GM18868 (cell line): ENCODE measurements around the gene HSPA14.
"Not testable (repeated sequence)": the region's sequence is repeated elsewhere in the genome, so short reads cannot be mapped to it uniquely, and the experiment has no call there.

Experiments
- ATAC-seq: cut with Tn5 transposase; IDR thresholded peaks from one replicate; pipeline ENCODE4 v1.9.1; 2021; ENCODE audit warnings: mild to moderate bottlenecking, moderate library complexity; ENCODE audit not compliant: unreplicated experiment

HSPA14 gene, protein sequence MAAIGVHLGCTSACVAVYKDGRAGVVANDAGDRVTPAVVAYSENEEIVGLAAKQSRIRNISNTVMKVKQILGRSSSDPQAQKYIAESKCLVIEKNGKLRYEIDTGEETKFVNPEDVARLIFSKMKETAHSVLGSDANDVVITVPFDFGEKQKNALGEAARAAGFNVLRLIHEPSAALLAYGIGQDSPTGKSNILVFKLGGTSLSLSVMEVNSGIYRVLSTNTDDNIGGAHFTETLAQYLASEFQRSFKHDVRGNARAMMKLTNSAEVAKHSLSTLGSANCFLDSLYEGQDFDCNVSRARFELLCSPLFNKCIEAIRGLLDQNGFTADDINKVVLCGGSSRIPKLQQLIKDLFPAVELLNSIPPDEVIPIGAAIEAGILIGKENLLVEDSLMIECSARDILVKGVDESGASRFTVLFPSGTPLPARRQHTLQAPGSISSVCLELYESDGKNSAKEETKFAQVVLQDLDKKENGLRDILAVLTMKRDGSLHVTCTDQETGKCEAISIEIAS

DNA sequence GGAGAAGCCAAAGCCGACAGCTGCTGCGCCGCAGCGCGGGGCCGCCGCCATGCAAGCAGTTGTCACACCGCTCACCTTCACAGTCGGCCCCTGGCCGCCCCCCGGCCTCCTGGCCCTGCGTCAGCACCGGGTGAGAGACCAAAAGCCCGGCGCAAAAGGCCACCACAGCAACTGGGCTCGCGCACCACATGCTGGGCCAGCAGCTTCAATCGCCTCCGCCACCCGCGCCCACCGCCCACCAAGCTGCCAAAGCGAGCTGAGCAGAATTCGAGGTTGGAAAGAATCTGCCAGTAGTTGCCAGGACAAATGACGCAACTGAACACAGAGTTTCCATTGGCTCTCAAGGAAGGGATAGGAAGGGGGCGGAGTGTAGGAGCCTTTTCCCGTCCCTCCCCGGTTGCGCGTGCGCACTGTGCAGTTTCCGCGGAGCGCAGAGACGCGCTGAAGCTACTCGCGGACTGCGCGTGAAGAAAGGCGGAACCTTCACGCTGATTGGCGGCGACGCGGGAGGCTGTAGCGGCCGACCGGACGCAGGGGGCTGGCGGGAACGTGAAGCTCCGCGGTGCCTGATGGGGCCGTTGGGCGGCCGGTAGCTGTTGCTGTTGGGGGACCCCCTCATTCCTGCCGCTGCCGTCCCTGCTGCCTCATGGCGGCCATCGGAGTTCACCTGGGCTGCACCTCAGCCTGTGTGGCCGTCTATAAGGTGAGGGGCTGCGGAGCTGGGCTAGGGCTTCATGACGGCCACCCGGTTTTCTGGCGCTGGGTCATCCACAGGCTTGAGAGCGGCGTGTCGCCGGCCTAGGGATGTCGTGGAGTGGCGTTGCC lies at the start of gene HSPA14, which contains the start of the genes CDNF and MSANTD7:
Gene HSPA14, plus strand, starts transcription at position 550 of the 825 bp plus-strand sequence. Its CDS starts 97 bp downstream, at position 647.
Gene CDNF, minus strand, starts transcription at position 281 of the 825 bp plus-strand sequence. Its CDS starts 91 bp downstream, at position 190.
Gene MSANTD7, plus strand, starts transcription at position 550 of the 825 bp plus-strand sequence. CDS start 3,979 bp downstream, outside the sequence.
- ATAC-seq: peak; percentile 94

DNA sequence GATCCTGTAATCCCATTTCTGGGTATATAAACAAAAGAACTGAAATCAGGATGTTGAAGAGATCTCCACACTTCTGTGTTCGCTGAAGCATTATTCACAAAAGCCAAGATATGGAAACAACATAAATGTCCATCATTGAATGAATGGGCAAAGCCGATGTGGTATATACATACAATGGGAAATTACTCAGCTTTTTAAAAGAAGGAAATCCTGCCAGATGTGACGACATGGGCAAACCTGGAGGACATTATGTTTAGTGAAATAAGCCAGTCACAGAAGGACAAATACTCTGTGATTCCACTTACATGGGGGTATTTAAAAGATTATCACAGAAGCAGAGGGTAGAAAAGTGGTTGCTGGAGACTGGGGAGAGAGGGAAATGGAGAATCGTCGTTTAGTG lies 39.5 kb upstream of the HSPA14 start:
- no peak for ATAC-seq

DNA sequence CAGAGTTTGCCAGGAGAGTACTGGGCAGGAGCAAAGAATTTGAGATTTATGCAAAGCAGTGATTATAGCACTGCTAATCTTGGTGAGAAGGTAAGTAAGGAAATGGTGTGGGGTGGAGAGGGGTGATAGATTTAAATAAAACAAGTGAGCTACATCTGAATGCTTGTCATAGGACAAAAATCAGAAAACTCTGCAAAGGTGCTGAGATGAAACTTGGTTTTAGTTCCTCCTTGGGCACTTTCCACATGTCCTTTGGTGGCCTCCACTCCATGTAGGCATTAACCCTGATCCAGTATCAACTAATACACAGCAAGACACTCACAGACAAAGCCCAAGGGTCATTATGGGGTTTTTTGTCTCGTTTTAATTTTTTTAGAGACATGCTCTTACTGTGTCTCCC lies 37.7 kb upstream of the HSPA14 start:
- ATAC-seq: no peak

DNA sequence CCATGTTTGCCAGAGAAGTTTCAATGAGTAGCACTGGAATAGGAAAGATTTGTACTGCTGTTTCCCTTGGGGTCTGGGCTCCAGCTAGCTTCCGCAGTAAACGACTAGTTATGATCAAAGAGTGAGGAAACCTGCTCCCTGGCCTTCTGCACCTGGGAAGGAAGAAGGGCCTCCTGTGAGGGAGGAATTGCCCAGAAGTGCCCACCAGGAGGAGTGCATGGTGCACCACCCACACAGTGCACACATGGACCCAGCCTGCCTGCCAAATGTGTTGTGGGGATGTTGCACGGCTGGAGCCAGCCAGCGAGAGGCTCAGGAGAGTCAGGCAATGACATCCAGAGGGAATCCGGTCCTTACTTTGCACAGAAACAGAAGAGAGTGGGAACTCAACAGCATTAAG lies 36.4 kb upstream of the HSPA14 start:
- ATAC-seq: no peak

DNA sequence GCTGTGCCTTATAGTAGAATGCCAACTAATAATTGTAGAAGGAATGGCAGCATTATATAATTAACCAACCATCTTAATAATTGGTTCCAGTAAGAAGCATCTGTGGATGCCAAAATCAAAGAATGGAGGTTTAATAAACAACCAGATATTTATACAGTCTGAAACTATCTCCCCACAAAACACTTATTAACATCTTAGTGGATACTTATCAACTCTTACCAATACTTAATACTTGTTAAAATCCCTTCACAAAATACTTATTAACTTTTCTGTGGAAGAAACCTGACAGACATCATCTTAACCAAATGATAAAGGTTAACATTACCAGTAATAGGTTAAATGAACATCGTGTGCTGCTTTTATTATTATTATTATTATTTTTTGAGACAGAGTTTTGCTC lies 34.3 kb upstream of the HSPA14 start:
- ATAC-seq: no peak

DNA sequence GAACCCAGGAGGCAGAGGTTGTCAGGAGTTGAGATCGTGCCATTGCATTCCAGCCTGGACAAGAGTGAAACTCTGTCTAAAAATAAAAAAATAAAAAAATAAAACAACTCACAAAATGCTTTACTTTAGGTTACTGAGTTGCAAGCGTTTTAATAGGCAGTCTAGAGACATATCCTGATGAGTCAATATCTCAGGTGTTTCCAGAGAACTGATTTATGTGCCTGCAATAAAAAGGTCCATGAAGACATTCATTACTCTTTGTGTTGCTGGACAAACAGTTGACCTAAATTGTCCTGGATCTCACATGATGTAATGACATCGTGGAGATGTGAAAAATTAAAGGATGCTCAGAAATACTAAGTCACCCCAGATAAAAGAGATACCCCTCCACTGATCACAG lies 31.8 kb upstream of the HSPA14 start:
- no peak for ATAC-seq

DNA sequence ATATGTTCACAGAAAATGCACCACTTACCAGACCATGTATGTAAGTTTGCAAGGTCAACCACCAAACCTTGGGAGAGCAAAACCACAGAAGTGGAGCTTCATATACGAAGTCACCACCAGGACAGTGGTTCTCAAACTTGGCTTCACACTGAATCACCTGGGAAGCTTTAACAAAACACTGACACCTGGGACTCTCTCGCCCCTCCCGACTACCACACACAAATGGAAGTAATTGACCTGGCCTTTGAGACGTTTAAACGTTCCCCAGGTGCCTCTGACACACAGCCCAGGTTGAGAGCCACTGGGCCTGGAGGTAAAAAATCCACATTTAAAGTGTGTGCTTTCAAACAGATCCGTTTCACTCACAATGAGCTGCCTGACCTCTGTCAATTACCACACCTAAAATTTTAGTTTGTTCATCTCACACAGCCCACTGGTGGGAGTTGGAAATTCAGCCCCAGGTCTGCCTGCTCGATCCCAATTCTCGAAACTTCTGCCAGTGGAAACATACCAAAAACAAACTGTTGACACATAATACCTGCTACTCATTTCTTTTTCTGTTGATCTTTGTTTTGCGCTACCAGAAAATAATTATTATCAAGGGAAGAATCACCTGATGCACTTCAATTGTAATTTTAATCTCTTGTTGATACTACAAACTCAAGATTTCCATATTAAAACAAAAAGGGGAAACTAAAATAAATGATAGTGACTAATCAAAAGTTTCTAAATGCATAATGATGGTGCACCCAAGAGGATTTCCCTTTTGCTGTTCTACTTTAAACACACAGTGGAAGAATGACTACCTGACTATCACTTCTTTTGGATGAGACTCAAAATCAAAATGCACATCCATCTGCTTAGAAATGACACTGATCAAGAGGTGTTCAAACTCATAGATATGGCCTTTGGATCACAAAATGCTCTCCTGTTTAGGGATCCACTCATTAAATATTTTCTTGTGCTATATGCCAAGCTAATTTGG lies 26.8 kb upstream of the HSPA14 start:
- ATAC-seq: no peak

DNA sequence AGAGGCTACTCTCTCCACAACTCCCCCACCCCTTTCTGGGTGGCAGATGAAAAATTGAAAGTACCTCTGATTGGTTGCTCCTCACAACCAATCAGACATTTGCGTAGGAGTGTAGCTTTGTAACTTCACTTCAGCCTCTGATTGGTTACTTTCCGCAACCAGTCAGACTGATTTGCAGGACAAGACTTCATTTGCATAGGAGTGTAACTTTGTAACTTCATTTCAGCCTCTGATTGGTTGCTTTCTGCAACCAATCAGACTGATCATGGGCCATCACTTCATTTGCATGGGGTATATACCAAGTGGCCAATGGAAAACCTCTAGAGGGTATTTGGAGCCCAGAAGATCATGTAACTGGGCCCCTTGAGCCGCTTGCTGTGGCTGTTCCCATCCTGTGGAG lies 25.8 kb upstream of the HSPA14 start:
- no peak for ATAC-seq

DNA sequence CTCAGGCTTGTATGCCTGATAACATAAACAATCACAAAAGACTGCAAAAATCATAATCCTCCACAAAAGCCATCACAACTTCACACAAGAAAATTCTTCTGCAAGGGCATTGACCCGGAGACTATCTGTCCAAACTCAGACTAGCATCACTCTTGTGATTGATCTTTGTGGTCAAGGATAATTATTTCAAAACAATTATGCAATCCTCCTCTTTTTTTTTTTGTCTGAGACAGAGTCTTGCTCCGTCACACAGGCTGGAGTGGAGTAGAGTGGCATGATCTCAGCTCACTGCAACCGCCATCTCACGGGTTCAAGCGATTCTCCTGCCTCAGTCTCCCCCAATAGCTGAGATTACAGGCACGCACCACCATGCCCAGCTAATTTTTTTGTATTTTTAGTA lies 22.4 kb upstream of the HSPA14 start:
- ATAC-seq: no peak

DNA sequence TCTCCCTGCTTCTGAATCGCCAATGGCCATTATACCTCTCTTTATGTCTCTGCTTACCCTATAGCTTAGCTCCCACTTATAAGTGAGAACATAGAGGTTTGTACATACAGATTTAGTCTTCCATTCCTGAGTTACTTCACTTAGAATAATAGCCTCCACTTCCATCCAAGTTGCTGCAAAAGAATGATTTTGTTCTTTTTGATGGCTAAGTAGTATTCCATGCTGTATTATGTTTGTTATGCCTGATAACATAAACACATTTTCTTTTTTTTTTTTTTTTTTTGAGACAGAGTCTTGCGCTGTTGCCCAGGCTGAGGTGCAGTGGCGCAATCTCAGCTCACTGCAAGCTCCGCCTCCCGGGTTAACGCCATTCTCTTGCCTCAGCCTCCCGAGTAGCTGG lies 21.4 kb upstream of the HSPA14 start:
- ATAC-seq: not testable (repeated sequence)

DNA sequence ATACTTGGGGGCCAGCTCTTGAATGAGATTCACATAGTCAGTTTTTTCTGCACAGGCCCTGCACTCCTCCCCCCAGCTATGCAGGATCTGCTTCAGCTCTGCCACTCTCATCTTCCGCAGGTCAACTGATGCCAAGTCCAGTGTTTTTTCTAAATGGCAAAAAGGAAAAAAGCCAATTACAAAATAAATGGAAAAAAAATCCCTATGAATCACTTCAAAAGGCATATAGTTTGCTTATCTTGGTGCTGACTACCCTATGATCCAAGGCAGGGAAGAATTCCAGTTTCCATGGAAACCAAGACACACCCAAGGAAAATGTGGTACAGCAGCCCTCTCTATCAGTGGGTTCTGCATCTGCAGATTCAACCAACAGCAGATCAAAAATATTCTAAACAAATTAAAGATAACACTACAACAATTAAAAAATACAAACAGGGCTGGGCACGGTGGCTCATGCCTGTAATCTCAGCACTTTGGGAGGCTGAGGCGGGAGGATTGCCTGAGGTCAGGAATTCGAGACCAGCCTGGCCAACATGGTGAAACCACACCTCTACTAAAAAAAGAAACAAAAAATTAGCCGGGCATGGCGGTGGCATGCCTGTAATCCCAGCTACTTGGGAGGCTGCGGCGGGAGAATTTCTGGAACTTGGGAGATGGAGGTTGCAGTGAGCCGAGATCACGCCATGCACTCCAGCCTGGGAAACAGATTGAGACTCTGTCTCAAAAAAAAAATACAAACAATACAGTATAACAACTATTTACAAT lies 17.9 kb upstream of the HSPA14 start:
- ATAC-seq: no peak

DNA sequence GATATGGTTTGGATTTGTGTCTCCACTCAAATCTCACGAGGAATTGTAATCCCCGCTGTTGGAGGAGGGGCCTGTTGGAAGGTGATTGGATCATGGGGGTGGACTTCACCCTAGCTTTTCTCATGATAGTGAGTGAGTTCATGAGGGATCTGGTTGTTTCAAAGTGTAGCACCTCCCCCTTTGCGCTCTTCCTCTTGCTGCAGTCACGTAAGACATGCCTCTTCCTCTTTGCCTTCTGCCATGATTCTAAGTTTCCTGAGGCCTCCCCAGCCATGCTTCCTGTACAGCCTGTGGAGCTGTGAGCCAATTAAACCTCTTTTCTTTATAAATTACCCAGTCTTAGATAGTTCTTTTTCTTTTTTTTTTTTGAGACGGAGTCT lies 17.3 kb upstream of the HSPA14 start:
- no peak for ATAC-seq

DNA sequence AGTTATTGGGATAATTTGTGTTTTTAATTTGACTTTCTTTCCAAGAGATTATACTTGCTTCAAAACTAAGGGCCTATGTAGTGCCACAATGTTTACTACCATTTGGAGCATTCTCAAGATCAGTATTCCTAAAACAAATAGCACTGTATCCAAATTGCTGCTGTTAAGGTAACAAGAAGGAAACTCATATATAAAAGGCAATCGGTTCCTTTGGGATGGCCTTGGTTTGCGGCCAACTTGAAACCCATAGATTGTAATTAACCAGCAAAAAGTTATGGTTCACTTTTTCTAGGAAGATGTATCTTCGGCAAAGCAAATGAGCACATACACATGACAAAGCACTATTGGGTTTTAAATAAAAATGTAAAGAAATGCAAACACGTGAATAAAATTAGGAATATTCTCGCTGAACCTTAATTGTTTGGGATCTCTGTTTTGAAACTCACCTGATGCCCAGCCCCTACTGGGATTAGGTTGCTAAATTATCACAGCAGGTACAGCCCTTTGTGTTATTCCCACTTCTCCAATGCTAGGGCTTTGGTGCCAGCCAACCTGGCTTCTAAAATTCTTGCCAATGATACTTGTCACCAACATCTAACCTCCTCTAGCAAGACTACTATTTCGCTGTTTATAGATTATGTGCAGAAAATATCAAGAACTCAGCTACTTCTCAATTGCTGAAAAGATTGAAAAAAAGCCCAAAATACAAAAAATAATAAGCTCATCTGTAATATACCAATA lies 16.3 kb upstream of the HSPA14 start:
- no peak for ATAC-seq

DNA sequence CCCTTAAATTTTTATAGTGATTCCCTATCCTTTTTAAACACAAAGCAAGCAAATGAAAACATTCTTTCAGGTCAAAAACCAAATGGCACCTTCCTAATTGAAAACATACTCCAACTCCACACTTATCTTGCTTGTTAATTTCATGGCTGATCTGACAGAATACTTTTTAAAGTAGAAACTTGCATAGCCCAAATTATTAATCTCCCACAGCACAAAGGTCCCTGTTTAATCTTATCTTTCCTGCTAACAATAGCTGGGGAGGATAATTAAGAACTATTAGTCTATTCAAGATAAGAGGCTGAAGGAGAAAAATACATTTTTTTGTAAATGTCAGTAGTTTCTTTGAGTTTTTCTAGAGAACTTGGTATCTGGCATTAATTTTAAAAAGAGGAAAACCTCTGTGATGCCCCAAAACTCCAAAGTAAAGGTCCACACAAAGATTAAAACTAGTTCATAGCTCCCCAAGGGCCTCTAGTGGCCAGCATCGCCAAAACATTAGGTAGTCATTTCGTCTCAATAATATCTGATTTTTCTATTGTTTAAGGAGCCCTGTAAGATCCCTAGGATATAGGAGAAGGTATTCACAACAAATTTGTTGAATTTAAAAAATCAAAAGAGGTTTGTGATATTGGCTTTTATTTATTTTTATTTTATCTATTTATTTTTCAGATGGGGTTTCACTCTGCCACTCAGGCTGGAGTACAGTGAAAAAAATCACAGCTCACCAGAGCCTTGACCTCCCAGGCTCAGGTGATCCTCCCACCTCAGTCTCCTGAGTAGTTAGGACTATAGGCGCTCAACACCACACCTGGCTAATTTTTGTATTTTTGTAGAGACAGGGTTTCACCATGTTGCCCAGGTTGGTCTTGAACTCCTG lies 15.0 kb upstream of the HSPA14 start:
- ATAC-seq: no peak

DNA sequence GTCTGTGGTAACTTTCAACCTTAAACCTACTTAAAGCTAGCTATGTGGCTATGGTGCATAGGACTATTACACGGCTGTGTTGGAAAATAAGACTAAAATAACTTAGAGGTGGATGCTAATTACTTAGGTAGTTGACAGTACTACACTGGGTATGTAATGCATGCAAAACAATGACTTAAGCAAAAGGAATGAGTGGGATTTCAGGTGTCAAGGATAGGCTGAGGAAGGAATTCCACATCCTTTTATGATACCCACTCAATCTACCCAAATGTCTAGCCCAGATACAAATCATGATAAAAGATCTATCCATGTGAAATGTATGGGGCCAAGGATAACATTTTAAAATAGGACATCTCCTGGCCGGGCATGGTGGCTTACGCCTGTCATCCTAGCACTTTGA lies 14.1 kb upstream of the HSPA14 start:
- ATAC-seq: no peak

DNA sequence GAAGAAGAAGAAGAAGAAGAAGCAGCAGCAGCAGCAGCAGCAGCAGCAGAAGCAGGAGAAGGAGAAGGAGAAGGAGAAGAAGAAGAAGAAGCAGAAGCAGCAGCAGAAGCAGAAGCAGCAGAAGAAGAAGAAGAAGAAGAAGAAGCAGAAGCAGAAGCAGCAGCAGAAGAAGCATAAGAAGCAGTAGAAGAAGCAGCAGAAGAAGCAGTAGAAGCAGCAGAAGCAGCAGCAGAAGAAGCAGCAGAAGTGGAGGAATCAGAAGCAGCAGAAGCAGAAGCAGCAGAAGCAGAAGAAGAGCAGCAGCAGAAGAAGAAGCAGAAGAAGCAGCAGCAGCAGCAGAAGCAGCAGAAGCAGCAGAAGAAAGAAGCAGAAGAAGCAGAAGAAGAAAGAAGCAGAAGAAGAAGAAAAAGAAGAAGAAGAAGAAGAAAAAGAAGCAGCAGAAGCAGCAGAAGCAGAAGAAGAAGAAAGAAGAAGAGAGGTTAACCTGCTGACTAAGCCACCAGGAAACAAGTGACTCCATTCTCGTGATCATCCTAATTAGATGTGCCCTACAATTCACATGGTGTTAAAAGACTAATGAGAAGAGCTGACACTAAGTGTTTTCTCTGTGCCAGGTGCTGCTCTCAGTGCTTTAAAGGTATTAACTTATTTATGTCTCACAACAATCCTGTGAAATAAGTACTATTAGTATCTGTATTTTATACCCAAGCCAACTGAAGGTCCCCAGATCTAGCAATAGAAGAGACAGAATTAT lies 11.9 kb upstream of the HSPA14 start:
- no peak for ATAC-seq

DNA sequence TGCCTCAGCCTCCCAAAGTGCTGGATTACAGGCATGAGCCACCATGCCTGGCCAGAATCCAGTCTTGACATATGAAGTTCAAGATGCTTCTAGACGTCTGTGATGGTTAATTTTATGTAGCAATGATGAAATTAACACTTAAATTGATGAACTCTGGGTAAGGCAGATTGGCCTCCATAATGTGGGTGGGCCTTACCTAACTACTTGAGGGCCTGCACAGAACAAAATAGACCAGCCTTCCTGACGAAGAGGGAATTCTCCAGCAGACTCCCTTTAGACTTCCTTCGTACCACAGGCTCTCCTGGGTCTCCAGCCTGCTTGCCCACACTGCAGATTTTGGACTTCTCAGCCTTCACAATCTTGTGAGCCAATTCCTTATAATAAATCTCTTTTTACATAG lies 5.0 kb upstream of the HSPA14 start:
- no peak for ATAC-seq
